Activated naive CD8-positive, alpha-beta T cell (primary cell): Measurements from ENCODE around the gene CDH8.

ENCODE experiments used
- H3K27ac Mint-ChIP-seq: one replicate; pipeline ENCODE4 v1.8.0; 2021; ENCODE audit warnings: mixed read lengths
- H3K27me3 Mint-ChIP-seq: one replicate; pipeline ENCODE4 v1.8.0; 2021; ENCODE audit warnings: mixed read lengths
- H3K36me3 Mint-ChIP-seq: one replicate; pipeline ENCODE4 v1.8.0; 2021; ENCODE audit warnings: mixed read lengths
- H3K4me1 Mint-ChIP-seq: one replicate; pipeline ENCODE4 v1.8.0; 2021; ENCODE audit warnings: low read depth, mixed read lengths
- H3K4me3 Mint-ChIP-seq: one replicate; pipeline ENCODE4 v1.8.0; 2021; ENCODE audit warnings: mild to moderate bottlenecking, mixed read lengths
- H3K9me3 Mint-ChIP-seq: one replicate; pipeline ENCODE4 v1.8.0; 2021; ENCODE audit warnings: low read depth, mixed read lengths

The CDH8 gene

DNA sequence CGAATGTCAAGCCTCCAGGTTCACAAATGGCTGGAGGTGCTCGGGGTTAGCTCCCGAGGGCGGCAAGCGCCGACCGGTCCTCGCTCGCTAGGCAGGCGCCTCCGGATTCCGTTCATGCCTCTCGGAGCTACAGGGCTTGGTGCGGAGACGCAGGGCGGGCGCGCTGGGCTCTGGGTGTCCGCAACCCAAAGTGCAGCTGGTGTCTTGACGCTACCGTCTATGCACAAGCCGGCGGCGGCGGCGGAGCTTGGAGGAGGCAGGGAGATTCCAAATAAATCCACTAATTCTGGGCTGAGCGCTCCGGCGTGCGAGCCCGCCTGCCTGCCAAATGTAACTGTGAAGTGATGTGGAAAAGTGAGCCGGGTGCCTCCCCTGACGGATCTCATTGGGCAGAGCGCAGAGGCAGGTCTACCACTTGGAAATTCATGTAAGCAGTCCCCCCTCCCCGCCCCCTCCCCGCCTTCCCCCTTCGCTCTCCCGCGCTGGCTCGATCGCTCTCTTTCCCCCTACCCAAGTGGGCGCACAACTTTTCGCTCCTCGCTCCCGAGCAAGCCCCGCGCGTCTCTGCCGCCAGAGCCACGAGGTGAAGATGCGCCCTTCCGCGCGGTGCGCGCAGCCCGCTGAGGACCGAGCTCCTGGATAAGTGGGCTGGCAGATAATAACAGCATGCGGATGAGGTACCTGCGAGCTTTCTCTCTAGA lies at the start of gene CDH8:
Gene CDH8 (minus strand): TSS at position 338 of the 701 bp plus-strand sequence. CDS start 15,035 bp downstream, outside the sequence.
- Mint-ChIP-seq H3K9me3 (peaks cover 3% of the 10 kb centered on the region), H3K4me3 (no peak within 1 kb of the TSS), H3K27ac (no peak within 1 kb of the TSS), H3K27me3 (peaks cover 17% of the 10 kb centered on the region), H3K36me3 (no peaks in the 10 kb centered on the region), H3K4me1 (no peaks in the 10 kb centered on the region)

- peaks cover 20% of the 10 kb centered on the region for H3K9me3 Mint-ChIP-seq
- no peak overlapping the region for H3K4me3 Mint-ChIP-seq
- H3K4me1 Mint-ChIP-seq: no peaks in the 10 kb centered on the region
- no peaks in the 10 kb centered on the region for H3K27me3 Mint-ChIP-seq
- H3K27ac Mint-ChIP-seq: no peak overlapping the region
- H3K36me3 Mint-ChIP-seq: no peaks in the 10 kb centered on the region
These were observed 43.0 kb upstream of the CDH8 start for GRCh38 chr16:62079236-62079635.

DNA sequence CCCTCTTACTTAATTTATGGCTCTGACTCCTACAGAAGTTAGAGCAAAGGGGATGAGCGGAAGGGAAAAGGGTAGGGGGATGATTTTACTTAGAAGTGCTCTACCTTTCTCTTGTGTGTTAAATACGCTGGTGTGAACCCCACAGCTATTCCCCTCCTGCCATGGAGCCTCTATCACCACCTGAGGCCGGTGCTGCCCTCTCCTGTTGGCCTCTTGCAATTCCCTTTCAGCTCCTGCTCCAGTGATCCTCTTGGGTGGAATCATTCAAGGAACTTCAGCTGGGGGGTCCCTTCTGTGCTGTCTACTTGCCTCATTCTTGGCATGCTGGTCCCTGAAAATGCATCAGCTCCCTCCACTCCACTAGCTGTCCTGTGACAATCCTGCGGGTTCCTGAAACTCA lies 41.8 kb upstream of the CDH8 start:
- no peak overlapping the region for H3K27ac Mint-ChIP-seq
- H3K9me3 Mint-ChIP-seq: peaks cover 24% of the 10 kb centered on the region
- H3K4me1 Mint-ChIP-seq: no peaks in the 10 kb centered on the region
- no peaks in the 10 kb centered on the region for H3K27me3 Mint-ChIP-seq
- no peaks in the 10 kb centered on the region for H3K36me3 Mint-ChIP-seq
- H3K4me3 Mint-ChIP-seq: no peak overlapping the region

- no peak overlapping the region for H3K27ac Mint-ChIP-seq
These were observed 40.6 kb upstream of the CDH8 start for GRCh38 chr16:62076886-62077285.

DNA sequence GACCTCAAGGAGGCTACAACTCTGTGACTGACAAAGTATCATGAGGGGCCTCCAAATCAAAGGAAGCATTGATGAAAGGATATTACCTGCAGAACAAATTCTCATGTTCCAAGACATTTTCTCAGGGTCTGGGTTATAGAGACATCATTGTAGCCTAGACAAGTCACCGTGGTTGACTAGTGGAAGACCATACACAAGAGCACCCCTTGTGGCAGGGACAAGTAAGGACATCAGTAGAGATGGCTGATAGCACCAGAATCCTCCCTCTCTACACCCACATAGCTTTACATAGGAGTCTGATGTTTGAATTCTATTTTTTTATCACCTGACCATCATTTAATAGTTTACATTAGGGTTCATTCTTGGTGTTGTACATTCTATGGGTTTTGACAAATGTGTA lies 32.5 kb upstream of the CDH8 start:
- Mint-ChIP-seq H3K9me3 (peaks cover 13% of the 10 kb centered on the region), H3K4me3 (no peak overlapping the region), H3K4me1 (no peaks in the 10 kb centered on the region), H3K27ac (no peak overlapping the region), H3K27me3 (no peaks in the 10 kb centered on the region), H3K36me3 (no peaks in the 10 kb centered on the region)

More at GRCh38 chr16:62076886-62077285, 40.6 kb upstream of the CDH8 start:
- no peak overlapping the region for H3K4me3 Mint-ChIP-seq
- no peaks in the 10 kb centered on the region for H3K4me1 Mint-ChIP-seq
- H3K36me3 Mint-ChIP-seq: no peaks in the 10 kb centered on the region
- H3K27me3 Mint-ChIP-seq: no peaks in the 10 kb centered on the region
- H3K9me3 Mint-ChIP-seq: peaks cover 20% of the 10 kb centered on the region

DNA sequence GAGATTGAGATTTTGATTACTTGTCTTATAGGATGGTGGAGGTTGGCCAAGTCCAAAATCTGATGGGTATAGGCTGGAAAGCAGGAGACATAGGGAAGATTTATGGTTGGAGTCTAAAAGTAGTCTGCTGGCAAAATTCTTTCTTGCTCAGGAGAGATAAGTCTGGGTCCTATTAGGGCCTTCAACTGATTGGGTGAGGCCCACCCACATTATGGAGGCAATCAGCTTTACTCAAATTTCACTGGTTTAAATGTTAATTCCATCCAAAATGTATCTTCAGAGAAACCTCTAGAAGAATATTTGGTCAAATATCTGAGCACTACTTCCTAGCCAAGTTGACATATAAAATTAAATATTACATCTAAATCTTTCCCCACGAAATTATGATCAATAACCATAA lies 31.7 kb upstream of the CDH8 start:
- H3K27me3 Mint-ChIP-seq: no peaks in the 10 kb centered on the region
- no peak overlapping the region for H3K27ac Mint-ChIP-seq
- H3K4me3 Mint-ChIP-seq: no peak overlapping the region
- H3K4me1 Mint-ChIP-seq: no peaks in the 10 kb centered on the region
- no peaks in the 10 kb centered on the region for H3K36me3 Mint-ChIP-seq
- H3K9me3 Mint-ChIP-seq: peaks cover 13% of the 10 kb centered on the region

DNA sequence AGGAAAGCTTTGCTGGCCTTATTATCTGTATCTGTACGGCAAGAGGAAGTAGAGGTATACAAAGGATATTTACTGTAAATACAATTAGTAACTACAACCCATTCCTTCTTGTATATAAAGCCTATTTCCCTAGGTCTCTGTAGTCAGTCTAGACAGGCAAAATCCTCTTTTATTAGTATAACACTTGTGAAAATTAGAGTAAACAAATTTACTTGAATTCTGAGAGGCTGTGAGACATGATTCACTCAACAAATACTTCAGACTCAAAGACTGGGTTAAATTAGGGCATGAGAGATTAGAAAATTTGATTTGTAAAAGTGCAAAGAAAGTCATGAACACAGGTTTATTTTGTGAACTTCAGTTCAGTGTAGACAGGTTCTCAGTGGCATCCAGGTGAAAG lies 30.9 kb upstream of the CDH8 start:
- H3K4me1 Mint-ChIP-seq: no peaks in the 10 kb centered on the region
- no peak overlapping the region for H3K27ac Mint-ChIP-seq
- peaks cover 13% of the 10 kb centered on the region for H3K9me3 Mint-ChIP-seq
- no peaks in the 10 kb centered on the region for H3K36me3 Mint-ChIP-seq
- no peak overlapping the region for H3K4me3 Mint-ChIP-seq
- no peaks in the 10 kb centered on the region for H3K27me3 Mint-ChIP-seq

DNA sequence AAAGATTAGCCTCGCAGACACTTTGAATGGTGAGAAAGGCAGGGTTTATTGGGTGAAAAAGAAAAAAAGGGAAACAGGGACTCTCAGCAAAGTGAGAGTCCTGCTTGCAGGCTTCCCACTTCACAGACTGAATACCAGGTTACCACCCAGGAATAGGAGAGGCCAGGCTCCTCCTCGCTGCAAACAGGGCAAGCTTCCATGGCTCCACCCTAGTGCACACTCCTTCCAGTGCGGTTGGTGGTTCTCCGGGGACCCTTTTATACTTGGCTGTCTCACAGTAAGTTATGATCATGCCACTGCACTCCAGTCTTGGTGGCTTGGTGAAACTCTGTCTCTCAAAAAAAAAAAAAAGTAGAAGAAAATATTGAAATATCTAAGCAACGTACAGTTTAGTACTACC lies 30.5 kb upstream of the CDH8 start:
- no peaks in the 10 kb centered on the region for H3K36me3 Mint-ChIP-seq
- no peaks in the 10 kb centered on the region for H3K4me1 Mint-ChIP-seq
- no peak overlapping the region for H3K4me3 Mint-ChIP-seq
- H3K9me3 Mint-ChIP-seq: peaks cover 13% of the 10 kb centered on the region
- H3K27ac Mint-ChIP-seq: no peak overlapping the region
- no peaks in the 10 kb centered on the region for H3K27me3 Mint-ChIP-seq

DNA sequence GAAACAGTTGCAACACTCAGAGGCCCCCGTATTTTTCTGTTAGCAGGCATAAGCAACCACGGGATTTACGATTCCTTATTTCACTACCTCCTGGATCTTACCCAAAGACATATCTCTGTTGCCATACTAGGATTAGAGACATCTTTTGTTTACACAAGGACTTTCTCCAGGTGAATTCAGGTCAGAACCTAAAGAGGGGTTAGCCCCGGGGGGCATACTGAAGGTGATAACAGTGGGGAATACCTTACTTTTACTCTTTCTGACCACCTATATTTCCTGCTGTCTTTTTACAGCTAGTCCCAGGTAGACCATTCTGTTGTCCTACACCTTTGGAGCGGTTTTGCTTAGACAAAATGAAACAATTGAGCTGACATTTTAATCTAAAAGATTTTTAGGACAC lies 27.9 kb upstream of the CDH8 start:
- Mint-ChIP-seq H3K27ac (no peak overlapping the region), H3K4me1 (no peaks in the 10 kb centered on the region), H3K4me3 (no peak overlapping the region), H3K27me3 (no peaks in the 10 kb centered on the region), H3K36me3 (no peaks in the 10 kb centered on the region), H3K9me3 (peaks cover 9% of the 10 kb centered on the region)

- no peaks in the 10 kb centered on the region for H3K27me3 Mint-ChIP-seq
- H3K9me3 Mint-ChIP-seq: peaks cover 17% of the 10 kb centered on the region
- H3K36me3 Mint-ChIP-seq: no peaks in the 10 kb centered on the region
- H3K4me1 Mint-ChIP-seq: no peaks in the 10 kb centered on the region
- H3K27ac Mint-ChIP-seq: no peak overlapping the region
- H3K4me3 Mint-ChIP-seq: no peak overlapping the region
These were observed 23.9 kb upstream of the CDH8 start for GRCh38 chr16:62060089-62060488.

DNA sequence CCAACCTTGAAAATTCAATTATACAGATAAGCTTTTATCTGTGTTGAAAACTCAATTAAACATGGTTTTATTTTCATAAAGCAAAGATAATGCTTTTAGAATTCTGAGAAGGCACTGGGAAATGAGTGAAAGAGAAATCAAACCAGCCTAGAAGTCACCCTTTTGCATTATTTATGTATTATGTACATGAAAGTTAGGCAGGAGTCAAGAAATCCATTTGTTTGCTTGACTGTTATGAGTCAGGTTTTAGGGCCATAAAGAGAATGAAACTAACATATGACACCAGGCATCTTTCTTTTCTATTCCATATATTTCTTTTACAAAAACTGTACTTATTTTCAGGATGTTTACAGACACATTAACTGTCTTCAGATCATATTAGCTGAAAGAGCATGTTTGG lies 23.3 kb upstream of the CDH8 start:
- H3K36me3 Mint-ChIP-seq: no peaks in the 10 kb centered on the region

DNA sequence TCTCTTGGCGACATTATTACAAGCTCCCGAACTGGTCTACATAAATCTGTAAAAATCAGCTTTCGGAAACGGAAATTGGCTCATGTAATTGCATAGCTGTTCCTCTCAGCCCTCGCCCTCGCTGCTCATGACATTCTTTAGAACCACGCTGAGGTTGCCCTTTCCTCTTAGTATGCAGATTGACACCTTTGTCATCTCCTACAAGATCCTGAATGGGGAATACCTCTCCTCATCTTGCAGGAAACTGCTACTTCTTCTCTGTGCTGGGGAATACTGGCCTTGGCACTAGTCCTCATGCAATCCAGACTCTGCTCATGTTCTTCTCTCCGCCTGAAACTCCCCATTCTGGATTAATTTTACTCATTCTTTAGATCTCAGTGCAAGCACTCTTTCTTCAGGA lies 22.2 kb upstream of the CDH8 start:
- no peaks in the 10 kb centered on the region for H3K27me3 Mint-ChIP-seq
- H3K36me3 Mint-ChIP-seq: no peaks in the 10 kb centered on the region
- no peak overlapping the region for H3K4me3 Mint-ChIP-seq
- peaks cover 26% of the 10 kb centered on the region for H3K9me3 Mint-ChIP-seq
- H3K27ac Mint-ChIP-seq: no peak overlapping the region
- H3K4me1 Mint-ChIP-seq: no peaks in the 10 kb centered on the region

More for the DNA sequence above, 23.3 kb upstream of the CDH8 start:
- Mint-ChIP-seq H3K4me3 (no peak overlapping the region), H3K27me3 (no peaks in the 10 kb centered on the region), H3K9me3 (peaks cover 22% of the 10 kb centered on the region), H3K4me1 (no peaks in the 10 kb centered on the region), H3K27ac (no peak overlapping the region)

DNA sequence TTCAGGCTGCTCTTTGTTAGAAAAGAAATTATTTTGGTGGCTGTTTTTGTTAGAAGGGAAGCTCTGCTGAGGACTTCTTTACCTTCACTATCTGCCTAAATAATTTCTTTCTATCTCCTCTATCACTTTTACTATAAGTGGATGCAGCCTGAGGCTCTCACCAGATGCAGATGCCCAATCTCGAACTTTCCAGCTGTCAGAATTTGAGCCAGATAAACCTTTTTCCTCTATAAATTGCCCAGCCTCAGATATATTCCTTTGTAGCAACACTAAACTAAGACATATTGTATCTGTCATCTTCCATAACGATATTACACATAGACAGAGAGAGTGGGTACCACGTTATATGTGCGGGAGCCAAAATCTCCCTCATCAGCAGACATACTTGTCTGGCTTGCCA lies 15.7 kb upstream of the CDH8 start:
- H3K4me3 Mint-ChIP-seq: no peak overlapping the region
- no peaks in the 10 kb centered on the region for H3K36me3 Mint-ChIP-seq
- H3K4me1 Mint-ChIP-seq: no peaks in the 10 kb centered on the region
- H3K27me3 Mint-ChIP-seq: no peaks in the 10 kb centered on the region
- H3K27ac Mint-ChIP-seq: no peak overlapping the region
- H3K9me3 Mint-ChIP-seq: peaks cover 28% of the 10 kb centered on the region

GRCh38 chr16:62050793-62051192 lies 14.6 kb upstream of the CDH8 start:
- Mint-ChIP-seq H3K36me3 (no peaks in the 10 kb centered on the region), H3K4me3 (no peak overlapping the region), H3K27me3 (no peaks in the 10 kb centered on the region), H3K27ac (no peak overlapping the region), H3K4me1 (no peaks in the 10 kb centered on the region), H3K9me3 (peaks cover 29% of the 10 kb centered on the region)

DNA sequence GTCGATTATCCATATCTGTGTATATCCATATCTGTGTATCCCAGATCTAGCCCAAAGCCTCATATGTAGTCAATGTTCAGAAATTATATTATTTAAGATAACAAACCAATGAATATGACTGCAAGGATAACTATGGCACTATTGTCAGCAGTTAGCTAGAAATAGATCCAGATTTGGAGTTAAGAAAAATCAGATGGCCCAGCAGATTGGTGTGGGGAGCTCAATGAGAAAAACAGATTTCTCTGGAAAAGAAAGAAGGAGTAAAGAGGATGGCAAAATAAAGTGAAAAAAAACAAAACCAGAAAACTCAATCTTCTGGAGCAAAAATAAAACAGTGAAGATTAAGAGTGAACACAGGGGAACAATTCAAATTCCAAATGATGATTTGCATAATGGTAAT lies 10.6 kb upstream of the CDH8 start:
- H3K4me1 Mint-ChIP-seq: no peaks in the 10 kb centered on the region
- H3K27ac Mint-ChIP-seq: no peak overlapping the region
- peaks cover 15% of the 10 kb centered on the region for H3K9me3 Mint-ChIP-seq

GRCh38 chr16:62041401-62041800 lies 5.2 kb upstream of the CDH8 start:
- Mint-ChIP-seq H3K36me3 (no peaks in the 10 kb centered on the region), H3K9me3 (peaks cover 3% of the 10 kb centered on the region), H3K4me3 (no peak overlapping the region), H3K4me1 (no peaks in the 10 kb centered on the region), H3K27ac (no peak overlapping the region), H3K27me3 (peaks cover 2% of the 10 kb centered on the region)

More for the DNA sequence above, 10.6 kb upstream of the CDH8 start:
- Mint-ChIP-seq H3K36me3 (no peaks in the 10 kb centered on the region), H3K27me3 (no peaks in the 10 kb centered on the region), H3K4me3 (no peak overlapping the region)
